ENCODE measurements around the gene B4GALT6.

DNA sequence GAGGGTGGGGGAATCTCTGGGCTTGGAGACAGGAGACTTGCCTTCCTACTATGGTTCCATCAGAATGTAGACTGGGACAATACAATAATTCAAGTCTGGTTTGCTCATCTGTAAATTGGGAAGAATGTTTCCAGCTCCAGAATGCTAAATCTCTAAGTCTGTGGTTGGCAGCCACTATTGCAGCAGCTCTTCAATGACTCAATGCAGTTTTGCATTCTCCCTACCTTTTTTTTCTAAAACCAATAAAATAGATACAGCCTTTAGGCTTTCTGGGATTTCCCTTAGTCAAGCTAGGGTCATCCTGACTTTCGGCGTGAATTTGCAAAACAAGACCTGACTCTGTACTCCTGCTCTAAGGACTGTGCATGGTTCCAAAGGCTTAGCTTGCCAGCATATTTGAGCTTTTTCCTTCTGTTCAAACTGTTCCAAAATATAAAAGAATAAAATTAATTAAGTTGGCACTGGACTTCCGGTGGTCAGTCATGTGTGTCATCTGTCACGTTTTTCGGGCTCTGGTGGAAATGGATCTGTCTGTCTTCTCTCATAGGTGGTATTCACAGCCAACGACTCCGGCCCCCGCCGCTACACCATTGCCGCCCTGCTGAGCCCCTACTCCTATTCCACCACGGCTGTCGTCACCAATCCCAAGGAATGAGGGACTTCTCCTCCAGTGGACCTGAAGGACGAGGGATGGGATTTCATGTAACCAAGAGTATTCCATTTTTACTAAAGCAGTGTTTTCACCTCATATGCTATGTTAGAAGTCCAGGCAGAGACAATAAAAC lies 86.2 kb downstream of the B4GALT6 start:
- TF ChIP-seq CTCF (IDR thresholded peaks at IDR 0.05) = no peak
- no peak for TF ChIP-seq POLR2A (IDR thresholded peaks at IDR 0.05)
